DOHH2 (cell line): ENCODE measurements around the gene LVRN.

ENCODE experiments used
- H3F3A ChIP-seq: fragments of 200-600 bp; sonication (generic), shearing (Covaris generic); 2 replicates; pipeline ENCODE4 v1.6.0; 2016; ENCODE audit warnings: antibody characterized with exemption, mild to moderate bottlenecking; ENCODE audit not compliant: control insufficient read depth, insufficient read depth
- H3K27ac ChIP-seq: fragments of 200-600 bp; sonication (generic); 2 replicates; pipeline ENCODE4 v1.5.1; 2014; ENCODE audit warnings: low read depth, mild to moderate bottlenecking, low read length, moderate library complexity
- H3K27me3 ChIP-seq: fragments of 200-600 bp; sonication (generic); 2 replicates; pipeline ENCODE4 v1.6.1; 2014; ENCODE audit warnings: mild to moderate bottlenecking, low read length, mixed read lengths; ENCODE audit not compliant: control insufficient read depth
- H3K36me3 ChIP-seq: fragments of 200-600 bp; sonication (generic); 2 replicates; pipeline ENCODE4 v1.6.1; 2014; ENCODE audit warnings: mild to moderate bottlenecking, low read length, moderate library complexity, mixed read lengths; ENCODE audit not compliant: control insufficient read depth
- H3K4me1 ChIP-seq: fragments of 200-600 bp; sonication (generic); 2 replicates; pipeline ENCODE4 v1.6.1; 2014; ENCODE audit warnings: mild to moderate bottlenecking, low read length, mixed read lengths; ENCODE audit not compliant: control insufficient read depth
- H3K4me2 ChIP-seq: fragments of 200-600 bp; sonication (generic); 2 replicates; pipeline ENCODE4 v1.6.0; 2014; ENCODE audit warnings: mild to moderate bottlenecking, low read length, moderate library complexity
- H3K4me3 ChIP-seq: fragments of 200-600 bp; sonication (generic); 2 replicates; pipeline ENCODE4 v1.5.1; 2014; ENCODE audit warnings: mild to moderate bottlenecking, low read length, mixed read lengths
- H3K79me2 ChIP-seq: fragments of 200-600 bp; sonication (generic); 2 replicates; pipeline ENCODE4 v1.6.1; 2014; ENCODE audit warnings: mild to moderate bottlenecking, low read length, mixed read lengths; ENCODE audit not compliant: control insufficient read depth
- H3K9me2 ChIP-seq: fragments of 200-600 bp; sonication (generic); replicated peaks from 2 replicates; pipeline ENCODE4 v1.6.1; 2014; ENCODE audit warnings: mild to moderate bottlenecking, low read length, mixed read lengths; ENCODE audit not compliant: control insufficient read depth
- H3K9me3 ChIP-seq: fragments of 200-600 bp; sonication (generic); 2 replicates; pipeline ENCODE4 v1.6.1; 2014; ENCODE audit warnings: antibody characterized with exemption, low read length, mixed read lengths; ENCODE audit not compliant: control insufficient read depth, insufficient read depth
- H4K20me1 ChIP-seq: fragments of 200-600 bp; sonication (generic); 2 replicates; pipeline ENCODE4 v1.6.0; 2014; ENCODE audit warnings: low read depth, mild to moderate bottlenecking, antibody characterized with exemption, low read length, moderate library complexity; ENCODE audit not compliant: control insufficient read depth, insufficient read depth
- EZH2phosphoT487 ChIP-seq: fragments of 200-600 bp; sonication (generic); IDR thresholded peaks from 2 replicates; pipeline ENCODE4 v1.6.1; 2017; ENCODE audit warnings: borderline replicate concordance, mild to moderate bottlenecking, antibody characterized with exemption, low read length, moderate library complexity, mixed read lengths
- TF ChIP-seq, protein P1 (sequence below): fragments of 200-600 bp; sonication (generic); IDR thresholded peaks from one replicate; pipeline ENCODE4 v1.5.1; 2014; ENCODE audit warnings: antibody characterized with exemption, mild to moderate bottlenecking, low read depth, low read length; ENCODE audit not compliant: poor library complexity, severe bottlenecking

Gene LVRN

DNA sequence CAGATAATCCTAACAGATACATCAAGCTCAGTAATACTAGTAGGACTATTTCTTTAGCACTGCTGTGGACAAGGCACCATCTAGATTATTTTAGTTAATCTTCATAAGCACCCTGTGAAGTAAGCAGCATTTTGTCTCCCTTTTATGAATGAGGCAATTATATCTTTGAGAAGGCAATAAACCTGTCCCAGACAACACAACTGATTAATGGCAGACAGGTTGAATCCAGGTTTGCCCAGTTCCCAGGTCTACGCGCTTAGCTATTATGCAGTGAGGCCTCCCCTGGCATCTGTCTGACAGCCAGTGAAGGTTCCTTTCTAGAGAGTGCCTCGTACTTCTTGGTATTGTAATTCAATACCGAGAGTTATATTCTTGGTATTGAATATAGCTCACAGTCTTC, 9.7 kb upstream of the LVRN start:
- H3K27ac ChIP-seq = no peak overlapping the region
- no peaks in the 10 kb centered on the region for H3K79me2 ChIP-seq
- no peaks in the 10 kb centered on the region for H4K20me1 ChIP-seq
- no peaks in the 10 kb centered on the region for H3F3A ChIP-seq
- H3K4me1 ChIP-seq = peaks cover 9% of the 10 kb centered on the region
- H3K36me3 ChIP-seq = no peaks in the 10 kb centered on the region
- no peak overlapping the region for H3K4me3 ChIP-seq
- no peak for TF ChIP-seq EZH2phosphoT487
- TF ChIP-seq, protein P1, sequence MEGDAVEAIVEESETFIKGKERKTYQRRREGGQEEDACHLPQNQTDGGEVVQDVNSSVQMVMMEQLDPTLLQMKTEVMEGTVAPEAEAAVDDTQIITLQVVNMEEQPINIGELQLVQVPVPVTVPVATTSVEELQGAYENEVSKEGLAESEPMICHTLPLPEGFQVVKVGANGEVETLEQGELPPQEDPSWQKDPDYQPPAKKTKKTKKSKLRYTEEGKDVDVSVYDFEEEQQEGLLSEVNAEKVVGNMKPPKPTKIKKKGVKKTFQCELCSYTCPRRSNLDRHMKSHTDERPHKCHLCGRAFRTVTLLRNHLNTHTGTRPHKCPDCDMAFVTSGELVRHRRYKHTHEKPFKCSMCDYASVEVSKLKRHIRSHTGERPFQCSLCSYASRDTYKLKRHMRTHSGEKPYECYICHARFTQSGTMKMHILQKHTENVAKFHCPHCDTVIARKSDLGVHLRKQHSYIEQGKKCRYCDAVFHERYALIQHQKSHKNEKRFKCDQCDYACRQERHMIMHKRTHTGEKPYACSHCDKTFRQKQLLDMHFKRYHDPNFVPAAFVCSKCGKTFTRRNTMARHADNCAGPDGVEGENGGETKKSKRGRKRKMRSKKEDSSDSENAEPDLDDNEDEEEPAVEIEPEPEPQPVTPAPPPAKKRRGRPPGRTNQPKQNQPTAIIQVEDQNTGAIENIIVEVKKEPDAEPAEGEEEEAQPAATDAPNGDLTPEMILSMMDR = no peak
- no peaks in the 10 kb centered on the region for H3K9me3 ChIP-seq
- no peaks in the 10 kb centered on the region for H3K27me3 ChIP-seq
- H3K9me2 ChIP-seq = no peaks in the 10 kb centered on the region
- H3K4me2 ChIP-seq = no peak overlapping the region

DNA sequence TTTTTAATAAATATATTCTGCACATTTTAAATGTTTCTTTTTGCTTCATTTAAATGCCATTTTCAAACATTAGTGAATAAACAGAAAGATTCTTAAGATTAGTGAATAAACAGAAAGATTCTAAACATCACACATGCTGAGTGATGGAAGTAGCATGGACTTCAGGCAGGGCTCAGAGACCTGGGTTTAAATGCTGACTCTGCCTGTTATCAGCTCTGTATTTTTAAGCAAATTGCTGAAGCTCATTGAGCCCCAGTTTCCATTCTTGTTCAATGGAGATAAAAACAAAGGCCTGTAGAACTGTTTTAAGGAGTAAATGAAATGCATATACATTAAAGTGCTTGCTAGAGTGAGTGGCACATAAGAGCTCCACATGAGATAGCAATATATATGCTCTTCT, 8.1 kb upstream of the LVRN start:
- no peak for TF ChIP-seq EZH2phosphoT487
- TF ChIP-seq, protein P1 = no peak
- H3K4me2 ChIP-seq = no peak overlapping the region
- H3K27me3 ChIP-seq = no peaks in the 10 kb centered on the region
- H3K9me3 ChIP-seq = no peaks in the 10 kb centered on the region
- H3K4me1 ChIP-seq = peaks cover 9% of the 10 kb centered on the region
- H3K27ac ChIP-seq = no peak overlapping the region
- no peaks in the 10 kb centered on the region for H3K79me2 ChIP-seq
- no peak overlapping the region for H3K4me3 ChIP-seq
- no peaks in the 10 kb centered on the region for H4K20me1 ChIP-seq
- no peaks in the 10 kb centered on the region for H3F3A ChIP-seq
- no peaks in the 10 kb centered on the region for H3K36me3 ChIP-seq
- no peaks in the 10 kb centered on the region for H3K9me2 ChIP-seq

DNA sequence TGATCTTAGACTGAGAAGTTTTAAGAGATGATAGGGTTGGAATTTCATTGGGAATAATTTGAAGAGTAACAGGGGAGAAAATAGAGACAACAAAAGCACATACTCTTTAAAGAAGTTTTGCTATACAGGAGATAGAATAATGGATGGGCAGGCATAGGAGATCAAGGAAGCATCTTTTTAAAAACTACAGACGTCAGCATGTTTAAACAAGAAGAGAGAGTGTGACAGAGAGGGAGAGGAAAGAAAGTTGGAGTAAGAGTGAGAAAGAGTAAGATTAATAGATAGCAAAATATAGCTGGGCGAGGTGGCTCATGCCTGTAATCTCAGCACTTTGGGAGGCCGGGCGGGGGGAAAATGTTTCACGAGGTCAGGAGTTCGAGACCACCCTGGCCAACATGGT, 5.3 kb upstream of the LVRN start:
- no peak for TF ChIP-seq EZH2phosphoT487
- TF ChIP-seq, protein P1 = no peak
- no peaks in the 10 kb centered on the region for H3K27me3 ChIP-seq

More for the DNA sequence above, 5.3 kb upstream of the LVRN start:
- Histone ChIP-seq H3K4me2 (no peak overlapping the region), H3K9me2 (no peaks in the 10 kb centered on the region), H3K4me1 (no peaks in the 10 kb centered on the region), H3K4me3 (no peak overlapping the region), H4K20me1 (no peaks in the 10 kb centered on the region), H3K27ac (no peak overlapping the region), H3K36me3 (no peaks in the 10 kb centered on the region), H3K79me2 (no peaks in the 10 kb centered on the region), H3F3A (no peaks in the 10 kb centered on the region), H3K9me3 (peaks cover 2% of the 10 kb centered on the region; the same call in 1 of the 2 replicates)
